PFSK-1 (cell line): ENCODE measurements around the gene NDUFC2.

Source experiments
- POLR2AphosphoS5 ChIP-seq: IDR thresholded peaks from 2 replicates; pipeline ENCODE4 v1.6.1; 2012; ENCODE audit warnings: low read depth, mild to moderate bottlenecking, control low read depth, low read length, moderate library complexity
- TAF1 ChIP-seq: IDR thresholded peaks from 2 replicates; pipeline ENCODE4 v1.6.1; 2012; ENCODE audit warnings: low read length, control low read depth, borderline replicate concordance; ENCODE audit not compliant: insufficient read depth

- TF ChIP-seq POLR2AphosphoS5 (no peak), TAF1 (no peak)
Observed at GRCh38 chr11:78111298-78111697, 31.6 kb upstream of the NDUFC2 start.
